Peyer's patch (tissue), 4 donors: ENCODE measurements around the gene GSTP1.

Source experiments
- POLR2A ChIP-seq, 2 donors: fragments of 450-650 bp; IDR thresholded peaks; one replicate each; pipeline ENCODE4 v1.5.1; 2017; ENCODE audit warnings: antibody characterized with exemption in 2 of 2, mild to moderate bottlenecking in 2 of 2, moderate library complexity in 2 of 2
- TF ChIP-seq, protein P1 (sequence below), 6 experiments: fragments of 450-650 bp in 4 of 6; fragments of 200-600 bp in 2 of 6; sonication (generic) in 1 of 6; IDR thresholded peaks; one replicate each; pipeline ENCODE4 v1.5.1; 2017 to 2019; ENCODE audit warnings: antibody characterized with exemption in 6 of 6, mild to moderate bottlenecking in 3 of 6, moderate library complexity in 1 of 6

DNA sequence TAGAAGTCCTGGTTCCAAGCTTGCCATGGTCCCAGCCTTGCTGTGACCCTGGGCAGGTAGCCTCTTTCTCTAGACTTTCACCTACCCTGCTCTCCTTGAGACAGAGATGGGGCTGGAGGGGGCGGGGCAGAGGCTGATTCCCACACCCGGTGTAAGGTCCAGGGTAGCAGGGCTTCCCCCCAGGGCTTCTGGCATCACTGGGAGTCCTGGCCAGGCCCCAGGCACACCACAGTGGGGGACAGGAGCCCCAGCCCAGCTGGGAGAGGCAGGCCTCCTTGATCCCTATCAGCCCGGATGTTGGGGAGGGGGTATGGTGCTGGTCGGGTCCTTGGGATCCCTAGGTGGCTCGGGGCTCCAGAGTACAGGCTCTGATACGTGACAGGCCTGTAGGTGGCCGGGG is 47.8 kb downstream of the GSTP1 start:
- TF ChIP-seq, protein P1, sequence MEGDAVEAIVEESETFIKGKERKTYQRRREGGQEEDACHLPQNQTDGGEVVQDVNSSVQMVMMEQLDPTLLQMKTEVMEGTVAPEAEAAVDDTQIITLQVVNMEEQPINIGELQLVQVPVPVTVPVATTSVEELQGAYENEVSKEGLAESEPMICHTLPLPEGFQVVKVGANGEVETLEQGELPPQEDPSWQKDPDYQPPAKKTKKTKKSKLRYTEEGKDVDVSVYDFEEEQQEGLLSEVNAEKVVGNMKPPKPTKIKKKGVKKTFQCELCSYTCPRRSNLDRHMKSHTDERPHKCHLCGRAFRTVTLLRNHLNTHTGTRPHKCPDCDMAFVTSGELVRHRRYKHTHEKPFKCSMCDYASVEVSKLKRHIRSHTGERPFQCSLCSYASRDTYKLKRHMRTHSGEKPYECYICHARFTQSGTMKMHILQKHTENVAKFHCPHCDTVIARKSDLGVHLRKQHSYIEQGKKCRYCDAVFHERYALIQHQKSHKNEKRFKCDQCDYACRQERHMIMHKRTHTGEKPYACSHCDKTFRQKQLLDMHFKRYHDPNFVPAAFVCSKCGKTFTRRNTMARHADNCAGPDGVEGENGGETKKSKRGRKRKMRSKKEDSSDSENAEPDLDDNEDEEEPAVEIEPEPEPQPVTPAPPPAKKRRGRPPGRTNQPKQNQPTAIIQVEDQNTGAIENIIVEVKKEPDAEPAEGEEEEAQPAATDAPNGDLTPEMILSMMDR (IDR thresholded peaks at IDR 0.05) = no peak
- no peak for TF ChIP-seq POLR2A (IDR thresholded peaks at IDR 0.05)
